Sigmoid colon (tissue), 4 donors: ENCODE data around the gene NEK6.

Experiments used
- EP300 ChIP-seq, 4 donors: sonication (generic); formaldehyde crosslinking; IDR thresholded peaks; one replicate each; pipeline ENCODE4 v1.6.1; 2017; ENCODE audit warnings: antibody characterized with exemption in 4 of 4
- POLR2A ChIP-seq, 2 donors: fragments of 450-650 bp; IDR thresholded peaks; one replicate each; pipeline ENCODE4 v1.6.1; 2016; ENCODE audit warnings: antibody characterized with exemption in 2 of 2, mild to moderate bottlenecking in 2 of 2, moderate library complexity in 2 of 2
- POLR2AphosphoS5 ChIP-seq, 4 donors: sonication (generic); formaldehyde crosslinking; IDR thresholded peaks; one replicate each; pipeline ENCODE4 v1.6.1; 2017; ENCODE audit warnings: antibody characterized with exemption in 4 of 4
- TF ChIP-seq, protein P1 (sequence below), 4 experiments: fragments of 450-650 bp in 3 of 4; fragments of 200-600 bp in 1 of 4; IDR thresholded peaks; one replicate each; pipeline ENCODE4 v1.5.1; 2016 to 2019; ENCODE audit warnings: antibody characterized with exemption in 4 of 4, mild to moderate bottlenecking in 3 of 4, moderate library complexity in 2 of 4

DNA sequence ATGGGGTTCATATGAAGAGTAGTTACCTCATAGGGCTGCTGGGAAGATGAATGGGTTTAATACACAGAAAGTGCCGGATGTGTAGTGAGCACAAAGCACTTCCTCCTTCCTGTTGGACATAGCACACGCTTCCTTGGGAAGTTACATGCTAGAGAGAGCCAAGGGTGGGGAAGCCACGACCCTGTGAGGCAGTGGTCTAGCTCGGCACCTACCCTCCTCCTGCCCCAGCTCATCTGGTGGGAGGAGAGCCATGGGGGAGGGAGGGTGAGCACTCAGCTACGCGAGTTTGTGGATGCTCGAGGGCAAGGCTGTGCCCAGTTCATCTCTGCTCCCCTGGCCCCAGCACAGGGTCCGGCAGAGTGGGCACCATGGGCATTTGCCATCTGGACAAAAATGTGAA, 43.6 kb upstream of the NEK6 start:
- TF ChIP-seq, protein P1, sequence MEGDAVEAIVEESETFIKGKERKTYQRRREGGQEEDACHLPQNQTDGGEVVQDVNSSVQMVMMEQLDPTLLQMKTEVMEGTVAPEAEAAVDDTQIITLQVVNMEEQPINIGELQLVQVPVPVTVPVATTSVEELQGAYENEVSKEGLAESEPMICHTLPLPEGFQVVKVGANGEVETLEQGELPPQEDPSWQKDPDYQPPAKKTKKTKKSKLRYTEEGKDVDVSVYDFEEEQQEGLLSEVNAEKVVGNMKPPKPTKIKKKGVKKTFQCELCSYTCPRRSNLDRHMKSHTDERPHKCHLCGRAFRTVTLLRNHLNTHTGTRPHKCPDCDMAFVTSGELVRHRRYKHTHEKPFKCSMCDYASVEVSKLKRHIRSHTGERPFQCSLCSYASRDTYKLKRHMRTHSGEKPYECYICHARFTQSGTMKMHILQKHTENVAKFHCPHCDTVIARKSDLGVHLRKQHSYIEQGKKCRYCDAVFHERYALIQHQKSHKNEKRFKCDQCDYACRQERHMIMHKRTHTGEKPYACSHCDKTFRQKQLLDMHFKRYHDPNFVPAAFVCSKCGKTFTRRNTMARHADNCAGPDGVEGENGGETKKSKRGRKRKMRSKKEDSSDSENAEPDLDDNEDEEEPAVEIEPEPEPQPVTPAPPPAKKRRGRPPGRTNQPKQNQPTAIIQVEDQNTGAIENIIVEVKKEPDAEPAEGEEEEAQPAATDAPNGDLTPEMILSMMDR (IDR thresholded peaks at IDR 0.05) = no peak
- TF ChIP-seq EP300 (IDR thresholded peaks at IDR 0.05) (no peak), POLR2AphosphoS5 (IDR thresholded peaks at IDR 0.05) (no peak), POLR2A (IDR thresholded peaks at IDR 0.05) (no peak)
